GM12878 (cell line): ENCODE measurements around the gene PTPRU. TPM values are rescaled to one million over a fixed set of nuclear protein-coding genes. Genes with fewer than 3 reads are reported as not detected.

ENCODE experiments used
- ATAC-seq: fragments of 200-7000 bp; cut with Tn5 transposase; 3 replicates; pipeline ENCODE4 v1.9.1; 2020; ENCODE audit warnings: mild to moderate bottlenecking, moderate library complexity
- BruUV-seq: library from RNA; stranded (reverse); fragments of 400-500 nt; replicated peaks from 2 replicates; lab custom pipeline; 2021; lab: Mats Ljungman, UMichigan
- CTCF ChIA-PET: fragments of 300-600 bp; sonication (Branson Sonifier 250); formaldehyde crosslinking; extraction: SDS; loops from one replicate; lab custom pipeline; 2021; ENCODE audit warnings: inconsistent platforms; lab: Yijun Ruan, JAX
- POLR2A ChIA-PET: fragments of 350-600 bp; formaldehyde crosslinking; extraction: SDS; loops from one replicate; lab custom pipeline; 2021; ENCODE audit warnings: inconsistent platforms; lab: Charles Lee
- RAD21 ChIA-PET: fragments of 300-600 bp; sonication (Branson Sonifier 250); formaldehyde crosslinking; loops from one replicate; lab custom pipeline; 2023; ENCODE audit warnings: antibody characterized with exemption; ENCODE audit not compliant: unreplicated experiment; lab: Charles Lee
- SMC1A ChIA-PET: fragments of 300-600 bp; sonication (Branson Sonifier 250); formaldehyde crosslinking; loops from one replicate; lab custom pipeline; 2023; ENCODE audit not compliant: unreplicated experiment, uncharacterized antibody; lab: Charles Lee
- DNase-seq: peaks from one replicate; pipeline ENCODE4 v3.0.0-alpha.2; 2011; ENCODE audit warnings: low read depth, low spot score
- FAIRE-seq: peaks from 3 replicates; lab custom pipeline; 2011; peaks lifted over from hg19 to GRCh38; lab: Jason Lieb, UNC
- H2AFZ ChIP-seq: 2 replicates; pipeline ENCODE4 v1.6.0; 2011; ENCODE audit warnings: low read depth, low read length, control low read depth; ENCODE audit not compliant: control insufficient read depth
- H3K27ac ChIP-seq: 2 replicates; pipeline ENCODE4 v1.5.1; 2011; ENCODE audit warnings: control low read depth; ENCODE audit not compliant: control insufficient read depth, insufficient read depth
- H3K27me3 ChIP-seq, 2 experiments: replicated peaks in 1 of 2; 2 replicates each; pipeline versions ENCODE4 v1.6.0 to v1.6.1; 2011; ENCODE audit warnings: low read length in 1 of 2; ENCODE audit not compliant: control insufficient read depth in 2 of 2, insufficient read depth in 2 of 2
- H3K36me3 ChIP-seq, 2 experiments: 2 replicates each; pipeline ENCODE4 v1.5.1; 2011; ENCODE audit warnings: low read length in 1 of 2; ENCODE audit not compliant: control insufficient read depth in 2 of 2, insufficient read depth in 2 of 2
- H3K4me1 ChIP-seq: 2 replicates; pipeline ENCODE4 v1.6.1; 2011; ENCODE audit warnings: mild to moderate bottlenecking, low read length, moderate library complexity, mixed read lengths; ENCODE audit not compliant: control insufficient read depth, insufficient read depth
- H3K4me2 ChIP-seq: 2 replicates; pipeline ENCODE4 v1.6.0; 2011; ENCODE audit warnings: control low read depth; ENCODE audit not compliant: control insufficient read depth, insufficient read depth
- H3K4me3 ChIP-seq: fragments of 200-600 bp; sonication (generic); 2 replicates; pipeline ENCODE4 v1.5.1; 2016
- H3K79me2 ChIP-seq: 2 replicates; pipeline ENCODE4 v1.6.0; 2011; ENCODE audit warnings: low read length; ENCODE audit not compliant: control insufficient read depth, insufficient read depth
- H3K9ac ChIP-seq: 2 replicates; pipeline ENCODE4 v1.8.0; 2011; ENCODE audit warnings: low read length, control low read depth, mixed read lengths; ENCODE audit not compliant: control insufficient read depth, insufficient read depth
- H3K9me3 ChIP-seq: replicated peaks from 3 replicates; pipeline ENCODE4 v1.5.1; 2011; ENCODE audit warnings: mild to moderate bottlenecking, low read length; ENCODE audit not compliant: control insufficient read depth, insufficient read depth
- H4K20me1 ChIP-seq: 2 replicates; pipeline ENCODE4 v1.6.0; 2011; ENCODE audit not compliant: control insufficient read depth, insufficient read depth
- ETV6 ChIP-seq, 2 experiments: fragments of 450-650 bp in 1 of 2; IDR thresholded peaks in 1 of 2; conservative IDR thresholded peaks in 1 of 2; 2 replicates each; pipeline ENCODE4 v1.6.1; 2014; ENCODE audit warnings: antibody characterized with exemption in 1 of 2, borderline replicate concordance in 1 of 2, low read depth in 1 of 2, mild to moderate bottlenecking in 1 of 2, moderate library complexity in 1 of 2
- HDAC2 ChIP-seq: fragments of 200-600 bp; sonication (generic); IDR thresholded peaks from 2 replicates; pipeline ENCODE4 v1.6.1; 2017
- KAT2A ChIP-seq: conservative IDR thresholded peaks from 2 replicates; pipeline ENCODE4 v1.6.1; 2011; ENCODE audit warnings: low read depth, low read length; ENCODE audit not compliant: control insufficient read depth
- KDM1A ChIP-seq: fragments of 200-600 bp; sonication (generic); IDR thresholded peaks from 2 replicates; pipeline ENCODE4 v1.6.1; 2016; ENCODE audit warnings: borderline replicate concordance
- LARP7 ChIP-seq: fragments of 450-650 bp; IDR thresholded peaks from 2 replicates; pipeline ENCODE4 v1.6.1; 2017; ENCODE audit warnings: mild to moderate bottlenecking
- MAX ChIP-seq: IDR thresholded peaks from 2 replicates; pipeline ENCODE4 v1.6.1; 2012; ENCODE audit warnings: low read depth, low read length, improper control_type of control experiment
- MTA3 ChIP-seq: IDR thresholded peaks from 2 replicates; pipeline ENCODE4 v1.6.1; 2012; ENCODE audit warnings: low read length, inconsistent platforms, borderline replicate concordance
- NFYB ChIP-seq: IDR thresholded peaks from 2 replicates; pipeline ENCODE4 v1.6.1; 2011; ENCODE audit warnings: low read depth, mild to moderate bottlenecking, low read length, improper control_type of control experiment, moderate library complexity; ENCODE audit not compliant: insufficient read depth
- SIN3A ChIP-seq: IDR thresholded peaks from 2 replicates; pipeline ENCODE4 v1.6.1; 2012; ENCODE audit warnings: low read depth, low read length, improper control_type of control experiment
- SMC3 ChIP-seq: IDR thresholded peaks from 2 replicates; pipeline ENCODE4 v1.6.1; 2011; ENCODE audit warnings: low read length, improper control_type of control experiment, borderline replicate concordance
- SRF ChIP-seq, 2 experiments: IDR thresholded peaks; 2 replicates each; pipeline ENCODE4 v1.6.1; 2011; ENCODE audit warnings: low read depth in 2 of 2, low read length in 2 of 2, mild to moderate bottlenecking in 1 of 2, moderate library complexity in 1 of 2
- TCF3 ChIP-seq: IDR thresholded peaks from 2 replicates; pipeline ENCODE4 v1.6.1; 2012; ENCODE audit warnings: low read depth, mild to moderate bottlenecking, low read length, borderline replicate concordance; ENCODE audit not compliant: insufficient read depth
- ZBTB40 ChIP-seq: fragments of 450-650 bp; IDR thresholded peaks from 2 replicates; pipeline ENCODE4 v1.6.1; 2016; ENCODE audit warnings: mild to moderate bottlenecking, moderate library complexity, borderline replicate concordance
- ZNF217 ChIP-seq: fragments of 450-650 bp; IDR thresholded peaks from 2 replicates; pipeline ENCODE4 v1.6.1; 2017; ENCODE audit warnings: antibody characterized with exemption, mild to moderate bottlenecking
- WGBS: methylation state at CpG from one replicate; pipeline ENCODE4 v1.1.6; 2016; ENCODE audit warnings: low lambda C conversion rate; ENCODE audit not compliant: insufficient replicate concordance, insufficient coverage; ENCODE audit errors: missing lambda C conversion rate; 5-methylcytosine and 5-hydroxymethylcytosine counted together
- in situ Hi-C: fragments of 300-500 bp; cut with MboI; formaldehyde crosslinking; loops from 9 replicates; pipeline ENCODE4 v1.14.3; 2018; ENCODE audit warnings: mixed read lengths
- intact Hi-C: fragments of 100-400 bp; cut with micrococcal nuclease; formaldehyde crosslinking; loops from one replicate; pipeline ENCODE4 v1.14.2; 2022; ENCODE audit not compliant: unreplicated experiment
- polyA plus RNA-seq, 11 experiments: library from polyadenylated mRNA; depleted of rRNA in 4 of 11; unstranded in 6 of 11; stranded (reverse) in 5 of 11; fragments of >200 nt; fragmentation: Nextera tagmentation in 4 of 11; fragmentation: Illumina TruSeq in 1 of 11; extraction: Ambion mirVana in 4 of 11; extraction: Trizol in 1 of 11; gene quantifications; 1 replicate in 1 of 11; 2 replicates in 10 of 11; pipeline versions ENCODE4 v1.2.1 to v1.2.3, GENCODE V29; 2011 to 2016; ENCODE audit warnings: inconsistent platforms in 2 of 11, missing spikeins in 2 of 11, low read depth in 1 of 11
- total RNA-seq, 4 experiments: library from RNA; depleted of rRNA in 3 of 4; stranded (reverse); fragments of >200 nt in 3 of 4; fragmentation: Illumina TruSeq in 1 of 4; extraction: Trizol in 1 of 4; gene quantifications; 2 replicates each; pipeline versions ENCODE4 v1.2.1 to v1.2.3, GENCODE V29; 2013 to 2021

Gene PTPRU
- total and polyA plus RNA-seq, 10 of the 15 experiments (the other 5 are each of a cell fraction or from before 2014, with no cell fraction given) = 0.04 to 2.5 (median 0.73) TPM

- no peak for TF ChIP-seq ZBTB40
Measured at GRCh38 chr1:29279951-29280391, 43.6 kb downstream of the PTPRU start (continued).

DNA sequence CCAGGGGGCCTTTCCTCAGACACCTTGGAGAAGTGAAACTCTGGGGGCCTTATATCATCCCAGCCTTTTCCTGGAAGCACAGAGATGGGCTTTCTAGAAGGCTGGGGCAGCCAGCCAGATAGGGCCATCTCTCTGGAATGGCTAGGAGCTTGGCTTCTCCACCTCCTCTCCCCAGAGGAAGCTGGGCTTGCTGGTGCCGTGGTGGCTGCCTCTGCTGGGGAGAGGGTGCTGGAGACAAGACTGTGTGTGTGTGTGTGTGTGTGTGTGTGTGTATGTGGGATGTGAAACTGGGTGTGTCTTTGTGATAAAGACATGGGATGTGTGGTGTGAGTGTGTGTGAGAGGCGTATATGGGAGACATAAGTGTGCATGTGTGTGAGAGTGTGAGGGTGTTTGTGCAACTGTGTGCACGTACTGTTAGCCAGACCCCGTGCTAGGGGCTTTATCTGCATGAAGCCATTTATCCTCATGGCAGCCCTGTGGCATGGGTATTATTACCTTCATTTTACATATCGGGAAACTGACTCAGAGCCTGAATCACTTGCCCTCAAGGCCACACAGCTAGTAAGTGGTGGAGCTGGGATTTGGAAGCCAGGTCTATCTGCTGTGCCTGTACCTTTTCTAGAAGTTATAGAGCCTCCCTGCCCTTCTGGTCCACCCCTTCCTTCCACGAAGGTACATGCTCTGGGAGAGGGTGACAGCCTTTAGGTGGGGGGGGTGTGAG, 44.2 kb downstream of the PTPRU start:
- no peaks in the 10 kb centered on the region for H3K79me2 ChIP-seq
- no peaks in the 10 kb centered on the region for H3K4me1 ChIP-seq
- intact Hi-C loops (no loop called here), in situ Hi-C loops (no loop called here)
- TF ChIP-seq ETV6 (conservative IDR thresholded peaks at IDR 0.05 in 1 of 2, IDR thresholded peaks at IDR 0.05 in 1 of 2; ENCODE audit: borderline replicate concordance in 1 of 2, low read depth in 1 of 2) (no peak), KAT2A (no peak), MTA3 (no peak), LARP7 (no peak), NFYB (no peak), KDM1A (no peak), SMC3 (no peak), SIN3A (no peak), TCF3 (no peak), ZNF217 (no peak), HDAC2 (no peak), SRF (IDR thresholded peaks at IDR 0.05; ENCODE audit: low read depth in 2 of 2, low read length in 2 of 2) (no peak), MAX (no peak)
- FAIRE-seq = no peak
- DNase-seq = no peak
- H2AFZ ChIP-seq = no peak overlapping the region
- ChIA-PET POLR2A (no interaction called here), RAD21 (no interaction called here), CTCF (no interaction called here), SMC1A (no interaction called here)
- H3K4me2 ChIP-seq = no peak overlapping the region
- H3K4me3 ChIP-seq = no peak overlapping the region
- H3K36me3 ChIP-seq = no peaks in the 10 kb centered on the region
- H3K9me3 ChIP-seq = no peaks in the 10 kb centered on the region
- no peaks in the 10 kb centered on the region for H4K20me1 ChIP-seq
- no peak overlapping the region for H3K27ac ChIP-seq
- 23% methylated on average over 6 of the region's 6 CpGs for WGBS
- no peak overlapping the region for H3K9ac ChIP-seq
- no peak for ATAC-seq
- BruUV-seq = no TSS peak
- H3K27me3 ChIP-seq = no peaks in the 10 kb centered on the region; a peak in 1 of 4 replicates
